PFSK-1 (cell line): ENCODE data around the gene MGMT.

Source experiments
- FOXP2 ChIP-seq: optimal IDR thresholded peaks from 2 replicates; pipeline ENCODE3; 2011; ENCODE audit warnings: borderline replicate concordance, control low read depth, inconsistent platforms; ENCODE audit not compliant: insufficient read depth; ENCODE audit errors: extremely low read length, extremely low read depth
- POLR2AphosphoS5 ChIP-seq: IDR thresholded peaks from 2 replicates; pipeline ENCODE4 v1.6.1; 2012; ENCODE audit warnings: low read depth, mild to moderate bottlenecking, control low read depth, low read length, moderate library complexity
- REST ChIP-seq, 2 experiments: IDR thresholded peaks; 2 replicates each; pipeline versions ENCODE4 v1.6.1 to v1.8.0; 2011 to 2012; ENCODE audit warnings: low read depth in 2 of 2, low read length in 2 of 2, control low read depth in 1 of 2, inconsistent platforms in 1 of 2, mild to moderate bottlenecking in 1 of 2, moderate library complexity in 1 of 2; ENCODE audit not compliant: insufficient read depth in 1 of 2
- SIN3A ChIP-seq: IDR thresholded peaks from 2 replicates; pipeline ENCODE4 v1.6.1; 2012; ENCODE audit warnings: mild to moderate bottlenecking, low read length, moderate library complexity, borderline replicate concordance; ENCODE audit not compliant: insufficient read depth
- TAF1 ChIP-seq: IDR thresholded peaks from 2 replicates; pipeline ENCODE4 v1.6.1; 2012; ENCODE audit warnings: low read length, control low read depth, borderline replicate concordance; ENCODE audit not compliant: insufficient read depth

GRCh38 chr10:129450391-129450790, 16.6 kb upstream of the MGMT start:
- no peak for TF ChIP-seq POLR2AphosphoS5
- no peak for TF ChIP-seq TAF1
- TF ChIP-seq REST (IDR thresholded peaks at IDR 0.05; ENCODE audit: insufficient read depth in 1 of 2, low read depth in 2 of 2, low read length in 2 of 2): no peak
- no peak for TF ChIP-seq SIN3A
- TF ChIP-seq FOXP2: no peak
